Hypothalamus (tissue), 51 donors: Measurements from ENCODE around the gene FOXP3.
A peak's percentile ranks its signal among the peaks of the same experiment; 100 is the strongest.

Source experiments
- DNase-seq, 51 donors: peaks; one replicate each; lab custom pipeline; 2025; lab: John Stamatoyannopoulos, UW

FOXP3 gene

DNA sequence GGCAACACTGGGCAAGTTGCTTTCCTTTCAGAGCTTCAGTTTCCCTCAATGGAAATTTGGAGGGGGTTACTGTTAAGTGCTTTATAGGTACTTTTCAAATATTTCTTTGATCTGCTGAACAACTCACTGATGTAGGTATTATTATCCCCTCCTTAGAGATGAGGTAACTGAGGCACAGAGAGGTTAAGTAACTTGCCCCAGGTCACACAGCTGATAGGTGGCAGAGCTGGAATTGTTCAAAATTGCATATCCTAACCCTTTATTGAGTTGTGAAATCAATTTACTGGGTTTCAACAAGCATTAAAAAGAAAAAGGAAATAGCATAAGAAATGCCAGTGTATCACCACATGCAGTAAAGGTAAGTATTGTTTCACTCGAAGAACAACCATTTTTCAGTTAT, 11.7 kb upstream of the FOXP3 start:
- DNase-seq = no peak

DNA sequence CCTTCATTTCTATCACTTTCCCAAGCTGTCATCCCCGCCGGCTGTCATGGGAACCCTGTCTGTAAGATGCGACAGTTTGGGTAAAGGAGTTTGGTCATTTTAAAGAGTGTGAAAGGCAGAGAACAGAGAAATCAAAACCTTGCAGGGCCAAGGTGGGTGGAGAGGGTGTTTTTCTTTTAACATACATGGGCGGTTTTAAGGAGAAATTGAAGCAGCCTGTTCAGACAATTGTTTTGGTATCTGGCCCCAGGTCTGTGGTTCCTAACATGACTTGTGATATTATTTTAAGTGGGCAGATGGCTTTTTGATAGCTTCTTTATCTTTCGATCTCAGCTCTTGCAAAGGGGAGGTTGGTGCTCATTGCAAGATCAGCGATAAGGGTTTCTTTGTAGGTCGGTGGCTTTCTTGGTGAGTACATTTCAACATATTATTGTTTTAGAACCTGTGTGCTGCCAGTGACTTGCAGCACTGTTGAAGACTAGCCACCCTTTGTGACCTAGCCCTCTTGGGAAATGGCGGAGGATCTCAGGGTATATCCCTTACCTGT, 8.7 kb upstream of the FOXP3 start:
- DNase-seq = no peak

DNA sequence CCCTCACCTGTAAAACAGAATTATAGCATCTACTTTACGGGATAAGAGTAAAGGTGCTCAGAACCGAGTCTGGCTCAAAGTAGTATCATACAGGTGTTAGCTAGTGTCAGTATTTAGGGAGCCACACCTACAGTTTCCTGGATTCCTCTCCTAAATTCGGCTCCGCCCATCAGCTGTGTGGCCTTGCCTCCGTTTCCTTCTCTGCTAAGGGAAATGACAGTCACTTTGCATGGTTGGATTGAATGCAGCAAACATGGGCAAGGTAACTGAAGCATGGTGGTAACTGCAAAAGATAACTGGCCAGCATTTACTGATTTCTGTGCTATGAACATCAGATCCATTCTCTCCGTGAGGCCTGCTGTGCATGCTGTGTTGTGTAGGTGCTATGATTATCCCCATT, 7.9 kb upstream of the FOXP3 start:
- DNase-seq = no peak

DNA sequence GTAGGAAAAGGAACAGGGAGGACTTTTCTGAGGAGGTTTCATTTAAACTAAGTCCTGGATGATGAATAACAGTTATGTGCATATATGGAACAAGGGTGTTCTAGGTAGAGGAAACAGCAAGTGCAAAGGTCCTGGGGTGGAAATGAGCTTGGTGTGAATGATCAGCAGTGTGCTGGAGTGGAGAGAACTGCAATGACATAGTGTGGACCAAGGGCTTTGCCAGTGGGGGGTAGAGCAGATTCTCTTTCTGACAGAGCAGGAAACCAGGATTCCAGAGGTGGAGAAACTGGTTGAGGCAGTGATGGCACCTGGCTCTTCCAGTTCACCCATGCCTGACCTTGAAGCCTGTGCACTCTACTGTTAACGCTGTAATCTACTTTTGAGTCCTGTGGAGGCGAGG, 6.8 kb upstream of the FOXP3 start:
- DNase-seq = no peak

DNA sequence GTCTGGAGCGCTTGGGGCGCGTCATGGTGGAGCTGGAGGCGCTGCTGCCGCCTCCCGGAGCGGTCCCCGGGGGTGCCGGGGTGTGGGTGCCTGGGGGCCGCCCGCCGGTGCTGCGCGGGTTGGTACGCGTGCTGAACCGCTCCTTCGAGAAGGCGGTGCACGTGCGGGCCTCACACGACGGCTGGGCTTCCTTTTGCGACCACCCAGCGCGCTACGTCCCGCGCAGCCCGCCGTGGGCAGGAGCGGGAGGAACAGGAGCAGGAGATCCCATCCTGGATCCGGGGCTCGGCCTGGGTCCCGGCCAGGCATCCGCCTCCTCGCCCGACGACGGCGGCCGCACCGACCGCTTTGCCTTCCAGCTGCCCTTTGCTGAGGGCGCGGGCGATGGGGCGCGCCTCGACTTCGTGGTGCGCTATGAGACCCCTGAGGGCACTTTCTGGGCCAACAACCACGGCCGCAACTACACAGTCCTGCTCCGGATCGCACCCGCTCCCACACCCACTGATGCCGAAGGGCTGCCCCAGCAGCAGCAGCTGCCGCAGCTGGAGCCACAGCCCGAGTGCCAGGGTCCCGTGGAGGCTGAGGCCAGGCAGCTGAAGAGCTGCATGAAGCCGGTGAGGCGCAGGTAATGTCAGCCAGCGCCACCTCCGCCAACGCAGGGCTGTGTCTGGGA, 5.9 kb upstream of the FOXP3 start:
- no peak for DNase-seq

DNA sequence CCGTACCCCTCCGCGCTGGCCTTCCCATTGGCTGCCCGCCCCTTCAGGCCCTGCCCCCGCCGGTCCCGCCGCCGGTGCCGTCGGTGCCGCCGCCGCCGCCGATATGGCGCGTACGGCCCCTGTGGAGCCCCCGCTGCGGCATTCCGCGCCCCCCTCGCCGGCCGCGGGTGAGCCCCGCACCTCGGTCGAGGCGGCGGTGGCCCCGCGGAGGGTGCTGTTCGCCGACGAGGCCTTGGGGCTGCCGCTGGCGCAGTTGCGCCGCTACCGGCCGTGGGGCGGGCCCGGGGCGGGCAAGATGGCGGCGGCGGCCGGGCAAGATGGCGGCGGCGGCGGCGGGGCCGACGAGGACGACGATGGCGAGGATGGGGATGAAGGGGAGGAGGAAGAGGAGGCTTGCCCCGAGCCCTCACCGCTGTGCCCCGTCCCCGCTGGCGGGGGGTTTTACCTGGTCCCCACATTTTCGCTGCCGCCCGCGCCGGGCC, 5.3 kb upstream of the FOXP3 start, which contains the start of gene PPP1R3F:
TSS of gene PPP1R3F (plus strand) at position 27 of the 482 bp plus-strand sequence. CDS start at position 104, 77 bp downstream.
- DNase-seq = peak in 8 of 51 donors; percentile 29 to 78 (median 48)

DNA sequence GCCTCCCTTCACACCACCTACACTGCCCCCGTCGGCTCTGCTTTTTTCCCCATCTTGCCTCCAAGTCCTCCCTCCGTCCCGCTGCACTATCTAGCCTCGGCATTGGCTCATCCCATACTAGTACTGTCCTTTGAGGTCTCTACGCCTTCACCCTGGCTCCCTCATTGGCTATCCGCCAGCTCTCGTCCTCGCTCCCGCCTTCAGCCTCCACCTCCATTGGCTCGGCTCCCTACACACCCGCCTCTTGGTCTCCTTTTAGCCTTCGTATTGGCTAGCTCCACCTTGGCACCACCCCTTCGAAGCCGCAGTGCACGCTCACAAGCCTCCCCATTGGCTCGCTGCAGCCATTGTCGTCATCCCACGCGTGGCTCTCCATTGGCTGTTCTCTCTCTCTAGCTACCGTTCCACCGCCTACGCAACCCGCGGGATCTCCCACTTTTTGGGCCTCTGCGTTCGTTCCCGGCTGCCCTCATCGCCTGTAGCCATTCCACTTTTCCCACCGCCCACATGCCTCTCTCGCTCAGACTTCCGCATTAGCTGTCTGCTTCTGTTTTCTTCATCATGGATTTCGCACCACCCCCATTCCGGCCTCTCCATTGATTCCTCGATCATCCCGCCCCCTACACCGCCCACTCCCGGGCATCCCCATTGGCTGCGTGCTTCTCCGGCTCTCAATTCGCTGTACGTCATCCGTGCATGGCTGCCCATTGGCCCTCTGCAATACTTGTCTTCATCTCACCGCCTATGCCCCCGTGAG, 4.7 kb upstream of the FOXP3 start:
- peak; percentile 75 to 98 (median 91) for DNase-seq

DNA sequence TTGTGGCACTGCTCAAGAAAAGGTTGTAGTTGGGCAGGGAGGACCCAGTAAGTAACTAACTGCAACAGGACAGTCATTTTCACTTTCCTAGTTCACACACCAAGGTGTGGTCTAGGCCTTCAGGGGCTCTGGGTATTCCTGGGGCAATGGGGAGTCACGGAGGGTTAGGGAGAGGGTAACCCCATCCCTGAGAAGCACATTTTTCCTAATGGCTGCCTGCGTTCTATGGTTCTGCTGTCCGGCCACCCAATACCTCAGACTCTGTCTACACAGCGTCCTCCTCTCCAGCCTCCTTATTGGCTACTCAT, 4.1 kb upstream of the FOXP3 start:
- no peak for DNase-seq

DNA sequence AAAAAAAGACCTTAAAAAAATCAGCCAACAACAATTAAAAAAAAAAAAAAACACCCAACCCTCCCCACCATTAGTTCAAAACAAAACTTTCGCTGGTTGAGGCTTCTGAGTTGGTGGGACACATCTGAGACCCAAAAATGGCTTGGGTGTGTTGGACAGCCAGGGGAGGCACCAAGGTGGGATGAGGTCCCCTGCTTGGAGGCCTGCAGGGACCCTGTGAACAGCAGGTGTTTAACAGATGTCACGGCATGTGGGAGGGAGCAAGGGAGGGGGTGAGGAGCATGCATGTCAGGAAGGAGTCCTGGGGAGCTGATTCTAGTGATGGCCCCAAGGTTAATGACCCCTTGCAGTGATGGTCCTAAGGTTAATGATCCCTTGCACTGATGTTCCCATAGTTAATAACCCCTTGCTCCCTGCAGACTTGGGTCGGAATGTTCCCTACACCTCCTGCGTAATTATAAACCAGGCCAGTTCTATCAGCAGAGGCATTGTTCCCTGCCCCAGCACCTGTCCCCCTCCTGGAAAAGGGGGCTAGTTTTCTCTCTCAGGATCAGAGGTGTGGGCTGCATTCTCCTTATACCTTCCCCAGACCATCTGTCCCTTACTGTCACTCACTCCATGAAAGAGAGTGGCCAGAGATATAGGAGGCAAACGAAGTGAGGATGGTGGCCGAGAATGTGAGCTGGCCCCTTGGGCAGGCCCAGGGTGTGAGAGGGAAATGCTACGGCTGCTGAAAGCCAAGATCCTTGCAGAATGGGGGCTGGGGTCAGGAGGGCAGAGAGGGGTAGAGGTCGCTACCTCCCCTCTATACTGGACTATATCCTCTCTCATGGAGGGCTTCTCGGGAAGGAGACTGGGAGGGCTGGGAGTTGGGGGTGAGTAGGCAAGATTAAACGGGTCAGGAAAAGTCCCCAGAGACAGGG, 2.3 kb upstream of the FOXP3 start:
- no peak for DNase-seq

DNA sequence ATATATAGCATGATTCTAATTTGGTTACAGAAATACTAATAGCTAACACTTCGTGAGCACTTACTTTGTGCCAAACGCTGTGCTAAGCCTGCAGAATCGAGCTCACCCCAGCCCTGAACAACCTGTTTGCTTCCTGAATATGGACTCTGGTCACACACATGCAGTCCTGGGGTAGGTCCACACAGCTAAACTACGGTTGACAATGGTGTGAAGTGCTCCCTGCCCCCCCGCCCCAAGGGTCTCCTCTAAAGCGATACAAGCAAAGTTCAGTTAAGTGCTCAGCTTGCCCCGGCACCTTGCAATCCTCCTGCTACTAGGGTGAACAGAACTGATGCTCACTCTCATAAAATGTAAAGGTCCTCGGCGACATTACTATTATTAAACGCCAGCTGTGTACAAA, 879 bp downstream of the FOXP3 start:
- no peak for DNase-seq

DNA sequence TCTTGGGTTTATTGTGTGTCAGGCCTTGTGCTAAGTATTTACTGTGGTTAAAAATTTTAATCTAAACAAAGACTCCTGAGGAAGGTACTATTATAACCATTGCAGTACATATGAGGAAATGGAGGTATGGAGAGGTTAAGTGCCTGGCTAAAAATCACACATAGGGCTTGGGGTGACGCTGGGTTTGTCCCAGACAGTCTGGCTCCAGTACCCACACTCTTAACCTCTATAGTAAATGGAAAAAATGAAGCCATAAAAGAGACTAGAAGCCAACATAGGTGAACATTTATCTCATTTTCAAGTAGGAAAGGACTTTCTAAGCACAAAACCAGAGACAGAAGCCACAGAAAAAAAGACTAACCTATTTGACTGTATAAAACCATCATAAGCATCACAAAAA, 1.9 kb downstream of the FOXP3 start:
- DNase-seq = no peak

DNA sequence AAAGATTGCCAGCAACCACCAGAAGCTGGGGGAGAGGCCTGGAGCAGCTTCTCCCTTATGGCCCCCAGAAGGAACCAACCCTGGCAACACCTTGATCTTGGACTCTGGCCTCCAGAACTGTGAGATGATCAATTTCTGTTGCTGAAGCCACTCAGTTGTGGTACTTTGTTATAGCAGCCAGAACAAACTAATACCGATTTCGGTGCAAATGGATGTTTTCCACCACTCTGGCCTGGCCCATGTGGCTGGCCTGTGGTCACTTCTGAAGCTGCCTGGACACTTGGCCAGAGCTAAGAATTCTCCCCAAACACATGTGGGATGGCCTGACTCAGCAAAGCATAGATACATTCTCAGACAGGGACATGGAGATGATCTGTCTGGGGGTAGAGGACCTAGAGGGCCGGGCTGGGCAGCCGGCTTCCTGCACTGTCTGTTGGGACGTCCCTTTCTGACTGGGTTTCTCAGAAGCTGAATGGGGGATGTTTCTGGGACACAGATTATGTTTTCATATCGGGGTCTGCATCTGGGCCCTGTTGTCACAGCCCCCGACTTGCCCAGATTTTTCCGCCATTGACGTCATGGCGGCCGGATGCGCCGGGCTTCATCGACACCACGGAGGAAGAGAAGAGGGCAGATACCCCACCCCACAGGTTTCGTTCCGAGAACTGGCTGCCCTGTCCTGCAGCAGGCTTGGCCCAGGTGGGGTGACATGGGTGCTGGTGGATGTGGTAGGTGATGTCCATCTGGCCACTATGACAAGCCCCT, 4.1 kb downstream of the FOXP3 start:
- DNase-seq = no peak

DNA sequence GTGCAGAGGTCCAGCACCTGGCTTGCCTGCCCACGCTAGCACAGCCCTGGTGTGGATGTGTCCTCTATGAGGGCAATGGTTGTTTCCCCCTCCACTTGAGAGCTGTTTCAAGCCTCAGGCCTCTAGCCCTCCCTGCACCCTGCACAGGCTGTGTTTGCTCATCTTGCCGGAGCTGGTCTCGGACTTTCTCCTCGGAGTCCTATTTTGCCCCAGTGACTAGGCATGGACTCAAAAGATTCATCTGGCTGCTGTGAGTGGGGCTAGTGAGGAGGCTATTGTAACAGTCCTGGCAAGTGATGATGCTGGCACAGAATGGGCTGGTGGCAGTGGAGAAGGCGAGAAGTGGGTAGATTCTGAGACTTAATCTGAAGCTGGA, 5.8 kb downstream of the FOXP3 start:
- peak in 2 of 51 donors; percentile 1 to 3 for DNase-seq

DNA sequence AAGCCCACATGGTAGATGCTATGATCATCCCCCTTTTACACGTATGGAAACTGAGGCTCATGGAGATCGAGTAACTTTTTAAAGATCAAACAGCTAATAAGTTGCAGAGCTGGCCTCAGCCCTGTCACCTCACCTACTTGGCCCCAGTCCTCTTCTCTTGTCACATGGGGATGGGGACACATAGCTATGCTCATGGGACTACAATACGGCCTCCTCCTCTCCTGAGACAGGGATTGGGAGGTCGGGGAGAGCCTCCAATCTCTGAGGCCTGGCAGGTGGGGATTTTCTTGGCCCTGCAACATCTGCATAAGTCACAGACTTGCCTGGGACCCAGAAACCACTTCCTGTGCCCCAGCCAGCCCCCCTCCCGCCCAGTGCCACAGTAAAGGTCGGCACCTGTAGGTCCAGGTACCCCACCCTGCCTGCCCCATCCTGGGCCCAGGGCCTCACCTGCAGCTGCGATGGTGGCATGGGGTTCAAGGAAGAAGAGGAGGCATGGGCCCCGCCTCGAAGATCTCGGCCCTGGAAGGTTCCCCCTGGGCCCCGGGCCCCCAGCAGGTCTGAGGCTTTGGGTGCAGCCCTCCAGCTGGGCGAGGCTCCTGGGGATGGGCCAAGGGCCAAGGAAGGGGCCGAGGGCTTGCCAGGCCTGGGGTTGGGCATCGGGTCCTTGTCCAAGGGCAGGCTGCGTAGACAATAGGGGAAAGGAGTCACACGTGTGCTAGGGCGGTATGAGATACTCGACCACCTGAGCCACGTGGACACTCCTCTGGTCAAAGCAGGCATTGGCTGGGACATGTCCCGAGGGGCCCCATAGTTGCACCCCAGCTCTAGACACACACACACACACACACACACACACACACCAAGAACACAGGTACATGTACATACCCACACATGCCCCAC, 6.4 kb downstream of the FOXP3 start:
- DNase-seq = no peak

DNA sequence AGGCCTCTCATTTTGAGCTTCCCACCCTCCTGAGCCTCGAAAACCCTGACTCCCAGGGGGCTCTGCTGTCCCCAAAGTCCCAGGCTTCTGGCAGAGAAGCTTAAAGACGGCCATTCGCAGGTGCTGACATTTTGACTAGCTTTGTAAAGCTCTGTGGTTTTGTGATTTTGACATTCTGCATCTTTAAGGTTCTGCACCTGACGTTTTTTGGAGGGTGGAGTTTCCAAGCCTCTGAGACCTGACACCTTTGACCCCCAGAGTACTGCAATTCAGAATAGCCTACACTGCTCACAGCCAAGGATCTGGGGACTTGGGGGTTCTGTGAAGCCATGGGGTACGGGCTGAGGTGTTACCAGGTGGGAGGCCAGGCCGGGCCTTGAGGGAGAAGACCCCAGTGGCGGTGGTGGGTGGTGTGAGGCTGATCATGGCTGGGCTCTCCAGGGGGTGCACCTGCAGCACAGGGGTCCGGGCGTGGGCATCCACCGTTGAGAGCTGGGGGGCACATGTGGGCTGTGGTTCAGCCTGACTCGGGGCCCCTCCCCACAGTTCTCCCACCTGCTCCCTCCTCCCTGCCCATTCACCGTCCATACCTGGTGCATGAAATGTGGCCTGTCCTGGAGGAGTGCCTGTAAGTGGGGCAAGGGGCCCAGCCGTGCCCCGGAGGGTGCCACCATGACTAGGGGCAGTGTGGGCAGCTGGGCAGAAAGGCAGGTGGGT, 7.3 kb downstream of the FOXP3 start:
- no peak for DNase-seq

DNA sequence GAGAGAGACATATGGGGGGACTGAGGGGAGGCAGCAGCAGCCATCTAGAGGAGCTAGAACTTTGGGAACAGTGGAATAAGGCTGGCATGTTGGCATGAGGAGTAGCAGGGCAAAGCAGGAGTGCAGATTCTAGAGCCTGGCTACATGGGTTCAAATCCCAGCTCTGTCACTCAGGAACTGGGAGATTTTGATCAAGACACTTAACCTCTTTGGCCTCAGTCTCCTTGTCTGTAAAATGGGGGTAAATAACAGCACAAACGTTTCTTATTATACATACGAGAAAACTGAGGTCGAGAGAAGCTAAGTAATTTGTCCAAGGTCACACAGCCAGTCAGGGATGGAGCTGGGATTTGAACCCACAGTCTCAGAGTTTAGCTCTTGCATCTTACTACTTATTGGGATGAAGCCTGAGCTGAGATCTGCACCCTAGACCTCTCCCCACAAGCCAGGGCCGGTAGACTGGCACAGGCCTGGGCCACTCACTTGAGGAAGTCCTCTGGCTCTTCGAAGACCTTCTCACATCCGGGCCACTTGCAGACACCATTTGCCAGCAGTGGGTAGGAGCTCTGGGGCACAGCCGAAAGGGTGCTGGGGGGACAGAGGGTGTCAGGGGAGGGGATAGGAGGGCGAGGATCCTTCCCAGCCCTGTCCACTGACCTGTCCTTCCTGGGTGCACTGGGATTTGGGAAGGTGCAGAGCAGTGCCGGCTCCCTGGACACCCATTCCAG, 8.1 kb downstream of the FOXP3 start:
- no peak for DNase-seq

DNA sequence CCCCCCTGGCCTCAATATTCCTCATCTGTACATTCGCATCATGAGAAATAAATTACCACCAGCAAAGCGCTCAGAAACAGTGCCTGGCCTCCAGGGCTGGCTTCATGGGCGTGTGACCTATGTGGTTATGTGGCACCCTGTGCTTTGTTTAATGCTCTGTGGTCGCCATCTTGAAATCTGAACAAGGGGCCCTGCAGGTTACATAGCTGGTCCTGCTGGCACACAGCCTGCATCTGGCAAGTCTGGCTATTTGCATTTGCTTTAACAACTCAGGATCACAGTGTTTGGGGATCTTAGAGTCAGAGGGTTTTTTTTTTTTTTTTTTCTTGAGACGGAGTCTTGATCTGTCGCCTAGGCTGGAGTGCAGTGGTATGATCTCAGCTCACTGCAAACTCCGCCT, 9.9 kb downstream of the FOXP3 start:
- no peak for DNase-seq

DNA sequence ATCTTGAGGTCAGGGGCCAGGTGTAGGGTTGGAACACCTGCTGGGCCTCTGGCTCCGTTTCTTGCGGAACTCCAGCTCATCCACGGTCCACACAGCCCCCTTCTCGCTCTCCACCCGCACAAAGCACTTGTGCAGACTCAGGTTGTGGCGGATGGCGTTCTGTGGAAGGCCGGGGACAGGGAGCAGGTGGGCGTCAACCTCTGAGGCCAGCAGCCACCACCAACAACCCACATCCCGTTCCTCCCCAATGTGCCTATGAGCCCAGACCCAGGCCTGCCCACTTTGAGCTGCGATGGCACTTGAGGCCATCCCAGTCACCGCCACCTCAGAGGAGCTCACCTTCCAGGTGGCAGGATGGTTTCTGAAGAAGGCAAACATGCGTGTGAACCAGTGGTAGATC, 13.2 kb downstream of the FOXP3 start:
- DNase-seq = no peak
